C4-2B (cell line): ENCODE measurements around the gene FHDC1.

Experiments
- ZFX ChIP-seq: fragments of 450-650 bp; IDR thresholded peaks from 2 replicates; pipeline ENCODE4 v1.6.1; 2017
- TF ChIP-seq, protein P1 (sequence below): fragments of 450-650 bp; conservative IDR thresholded peaks from 2 replicates; pipeline ENCODE4 v1.5.1; 2017; ENCODE audit warnings: mild to moderate bottlenecking

DNA sequence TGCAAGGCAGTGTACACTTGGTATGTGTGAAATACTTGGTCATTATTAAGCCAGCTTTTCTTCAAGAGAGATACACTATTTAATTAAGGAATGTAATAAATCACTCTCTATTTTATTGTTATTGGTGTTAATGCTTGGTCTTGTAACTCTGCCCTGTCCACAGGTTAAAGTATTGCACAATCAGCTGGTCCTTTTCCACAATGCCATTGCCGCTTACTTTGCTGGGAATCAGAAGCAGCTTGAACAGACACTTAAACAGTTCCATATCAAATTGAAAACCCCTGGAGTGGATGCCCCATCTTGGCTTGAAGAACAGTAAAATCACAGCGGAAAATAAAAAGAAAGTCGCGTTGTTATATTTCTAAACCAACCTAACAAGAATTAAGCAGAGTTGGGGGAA is 26.2 kb upstream of the FHDC1 start:
- TF ChIP-seq, protein P1, sequence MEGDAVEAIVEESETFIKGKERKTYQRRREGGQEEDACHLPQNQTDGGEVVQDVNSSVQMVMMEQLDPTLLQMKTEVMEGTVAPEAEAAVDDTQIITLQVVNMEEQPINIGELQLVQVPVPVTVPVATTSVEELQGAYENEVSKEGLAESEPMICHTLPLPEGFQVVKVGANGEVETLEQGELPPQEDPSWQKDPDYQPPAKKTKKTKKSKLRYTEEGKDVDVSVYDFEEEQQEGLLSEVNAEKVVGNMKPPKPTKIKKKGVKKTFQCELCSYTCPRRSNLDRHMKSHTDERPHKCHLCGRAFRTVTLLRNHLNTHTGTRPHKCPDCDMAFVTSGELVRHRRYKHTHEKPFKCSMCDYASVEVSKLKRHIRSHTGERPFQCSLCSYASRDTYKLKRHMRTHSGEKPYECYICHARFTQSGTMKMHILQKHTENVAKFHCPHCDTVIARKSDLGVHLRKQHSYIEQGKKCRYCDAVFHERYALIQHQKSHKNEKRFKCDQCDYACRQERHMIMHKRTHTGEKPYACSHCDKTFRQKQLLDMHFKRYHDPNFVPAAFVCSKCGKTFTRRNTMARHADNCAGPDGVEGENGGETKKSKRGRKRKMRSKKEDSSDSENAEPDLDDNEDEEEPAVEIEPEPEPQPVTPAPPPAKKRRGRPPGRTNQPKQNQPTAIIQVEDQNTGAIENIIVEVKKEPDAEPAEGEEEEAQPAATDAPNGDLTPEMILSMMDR: no peak
- TF ChIP-seq ZFX: no peak
